Erythroblast (primary cell): ENCODE data around the gene DMP1.

ENCODE experiments used
- GATA1 ChIP-seq: IDR thresholded peaks from 2 replicates; pipeline ENCODE4 v1.6.1; 2011; ENCODE audit warnings: low read depth, mild to moderate bottlenecking, control low read depth, low read length, moderate library complexity
- POLR2A ChIP-seq: IDR thresholded peaks from 2 replicates; pipeline ENCODE4 v1.6.1; 2011; ENCODE audit warnings: mild to moderate bottlenecking, low read length

- TF ChIP-seq POLR2A, result no peak
- no peak for TF ChIP-seq GATA1
These were observed 17.6 kb upstream of the DMP1 start for GRCh38 chr4:87632469-87632868.
